ENCODE data around the gene GNS. TPM values are rescaled to one million over a fixed set of nuclear protein-coding genes. Genes with fewer than 3 reads are reported as not detected.
"Not testable (repeated sequence)": the region's sequence is repeated elsewhere in the genome, so short reads cannot be mapped to it uniquely, and the experiment has no call there.

Gene GNS
- total RNA-seq, 1 experiment from 2014 or later = 54.7 TPM

DNA sequence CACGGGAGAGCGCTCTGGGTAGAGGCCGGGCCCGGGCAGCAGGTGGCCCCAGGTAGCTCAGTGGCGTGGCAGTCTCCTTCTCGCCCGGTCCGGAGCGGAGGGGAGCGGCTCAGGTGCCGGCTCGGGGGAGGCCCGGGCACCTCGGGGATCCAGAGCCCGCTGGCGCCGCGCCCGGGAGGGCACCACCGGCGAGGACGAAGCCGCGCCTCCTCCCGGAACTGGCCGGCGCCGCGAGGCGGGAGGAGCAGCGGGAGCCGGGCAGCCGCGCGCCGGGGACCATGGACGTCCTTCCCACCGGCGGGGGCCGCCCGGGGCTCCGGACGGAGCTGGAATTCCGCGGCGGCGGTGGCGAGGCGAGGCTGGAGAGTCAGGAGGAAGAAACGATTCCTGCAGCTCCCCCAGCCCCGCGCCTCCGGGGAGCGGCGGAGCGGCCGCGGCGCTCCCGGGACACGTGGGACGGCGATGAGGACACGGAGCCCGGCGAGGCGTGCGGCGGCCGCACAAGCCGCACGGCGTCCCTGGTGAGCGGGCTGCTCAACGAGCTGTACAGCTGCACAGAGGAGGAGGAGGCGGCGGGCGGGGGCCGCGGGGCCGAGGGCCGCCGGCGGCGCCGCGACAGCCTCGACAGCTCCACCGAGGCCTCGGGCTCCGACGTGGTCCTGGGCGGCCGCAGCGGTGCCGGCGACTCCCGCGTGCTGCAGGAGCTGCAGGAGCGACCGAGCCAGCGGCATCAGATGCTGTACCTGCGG lies 21.5 kb upstream of the GNS start:
- peaks cover 17% of the 10 kb centered on the region for H3K27me3 Mint-ChIP-seq (ENCODE audit: insufficient read depth, unreplicated experiment)
- intact Hi-C loops (cut with micrococcal nuclease) = no loop called here
- ChIA-PET CTCF (interaction anchor here (0.5 to 3.8 kb wide), 13 partner anchors 10 to 808 kb away, joined by 3 to 27 read pairs (median 4); no protein-coding TSS in a partner anchor), POLR2A (interaction anchor here (0.6 to 1.8 kb wide), 8 partner anchors 15 to 937 kb away, joined by 3 to 9 read pairs (median 4); no protein-coding TSS in a partner anchor)
- peak overlapping the region; percentile 80 for H3K4me3 Mint-ChIP-seq (ENCODE audit: unreplicated experiment)
- peaks cover 7% of the 10 kb centered on the region for H3K4me1 Mint-ChIP-seq (ENCODE audit: insufficient read depth, unreplicated experiment)
- TF ChIP-seq, protein P1, sequence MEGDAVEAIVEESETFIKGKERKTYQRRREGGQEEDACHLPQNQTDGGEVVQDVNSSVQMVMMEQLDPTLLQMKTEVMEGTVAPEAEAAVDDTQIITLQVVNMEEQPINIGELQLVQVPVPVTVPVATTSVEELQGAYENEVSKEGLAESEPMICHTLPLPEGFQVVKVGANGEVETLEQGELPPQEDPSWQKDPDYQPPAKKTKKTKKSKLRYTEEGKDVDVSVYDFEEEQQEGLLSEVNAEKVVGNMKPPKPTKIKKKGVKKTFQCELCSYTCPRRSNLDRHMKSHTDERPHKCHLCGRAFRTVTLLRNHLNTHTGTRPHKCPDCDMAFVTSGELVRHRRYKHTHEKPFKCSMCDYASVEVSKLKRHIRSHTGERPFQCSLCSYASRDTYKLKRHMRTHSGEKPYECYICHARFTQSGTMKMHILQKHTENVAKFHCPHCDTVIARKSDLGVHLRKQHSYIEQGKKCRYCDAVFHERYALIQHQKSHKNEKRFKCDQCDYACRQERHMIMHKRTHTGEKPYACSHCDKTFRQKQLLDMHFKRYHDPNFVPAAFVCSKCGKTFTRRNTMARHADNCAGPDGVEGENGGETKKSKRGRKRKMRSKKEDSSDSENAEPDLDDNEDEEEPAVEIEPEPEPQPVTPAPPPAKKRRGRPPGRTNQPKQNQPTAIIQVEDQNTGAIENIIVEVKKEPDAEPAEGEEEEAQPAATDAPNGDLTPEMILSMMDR (IDR thresholded peaks at IDR 0.05; ENCODE audit: unreplicated experiment) = no peak
- no TSS peak for BruUV-seq (replicated peaks)
- H3K27ac Mint-ChIP-seq (ENCODE audit: low read depth, unreplicated experiment) = peak overlapping the region; percentile 23
- peak; percentile 57 for DNase-seq (ENCODE audit: unreplicated experiment)
- H3K9me3 Mint-ChIP-seq (ENCODE audit: unreplicated experiment) = peaks cover 7% of the 10 kb centered on the region
- H3K36me3 Mint-ChIP-seq (ENCODE audit: insufficient read depth, unreplicated experiment) = no peaks in the 10 kb centered on the region

DNA sequence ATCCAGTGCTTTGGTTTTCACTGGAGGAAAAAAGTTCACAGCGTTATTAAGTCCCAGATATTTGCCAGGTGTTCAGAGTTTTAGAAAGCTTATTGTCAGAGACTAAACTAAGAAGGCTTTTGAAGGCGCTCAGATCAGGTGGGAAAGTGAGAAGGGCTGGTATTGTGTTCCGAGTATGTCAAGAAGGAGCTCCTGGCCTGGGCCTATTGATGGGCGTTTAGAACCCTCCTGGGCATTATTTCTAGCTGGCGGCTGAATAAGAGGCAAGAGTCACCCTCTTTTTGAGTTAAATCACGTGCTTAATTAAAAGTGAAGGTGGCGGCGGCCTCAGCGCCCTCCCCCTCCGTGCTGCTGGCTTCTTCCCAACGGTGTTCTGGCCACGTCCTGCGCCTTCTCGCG lies 20.9 kb upstream of the GNS start:
- no peaks in the 10 kb centered on the region for H3K36me3 Mint-ChIP-seq (ENCODE audit: insufficient read depth, unreplicated experiment)
- peak overlapping the region; percentile 23 for H3K27ac Mint-ChIP-seq (ENCODE audit: low read depth, unreplicated experiment)
- H3K27me3 Mint-ChIP-seq (ENCODE audit: insufficient read depth, unreplicated experiment) = peaks cover 23% of the 10 kb centered on the region
- TF ChIP-seq, protein P1 (IDR thresholded peaks at IDR 0.05; ENCODE audit: unreplicated experiment) = no peak
- intact Hi-C loops (cut with micrococcal nuclease) = no loop called here
- DNase-seq (ENCODE audit: unreplicated experiment) = no peak
- ChIA-PET POLR2A (interaction anchor here (0.7 to 1.8 kb wide), 6 partner anchors 16 to 938 kb away, joined by 3 to 9 read pairs (median 4); no protein-coding TSS in a partner anchor), CTCF (interaction anchor here (0.5 to 3.8 kb wide), 9 partner anchors 13 to 809 kb away, joined by 3 to 27 read pairs (median 5); no protein-coding TSS in a partner anchor)
- BruUV-seq (replicated peaks) = no TSS peak
- H3K4me1 Mint-ChIP-seq (ENCODE audit: insufficient read depth, unreplicated experiment) = peaks cover 7% of the 10 kb centered on the region
- peak overlapping the region; percentile 80 for H3K4me3 Mint-ChIP-seq (ENCODE audit: unreplicated experiment)
- H3K9me3 Mint-ChIP-seq (ENCODE audit: unreplicated experiment) = peaks cover 13% of the 10 kb centered on the region

DNA sequence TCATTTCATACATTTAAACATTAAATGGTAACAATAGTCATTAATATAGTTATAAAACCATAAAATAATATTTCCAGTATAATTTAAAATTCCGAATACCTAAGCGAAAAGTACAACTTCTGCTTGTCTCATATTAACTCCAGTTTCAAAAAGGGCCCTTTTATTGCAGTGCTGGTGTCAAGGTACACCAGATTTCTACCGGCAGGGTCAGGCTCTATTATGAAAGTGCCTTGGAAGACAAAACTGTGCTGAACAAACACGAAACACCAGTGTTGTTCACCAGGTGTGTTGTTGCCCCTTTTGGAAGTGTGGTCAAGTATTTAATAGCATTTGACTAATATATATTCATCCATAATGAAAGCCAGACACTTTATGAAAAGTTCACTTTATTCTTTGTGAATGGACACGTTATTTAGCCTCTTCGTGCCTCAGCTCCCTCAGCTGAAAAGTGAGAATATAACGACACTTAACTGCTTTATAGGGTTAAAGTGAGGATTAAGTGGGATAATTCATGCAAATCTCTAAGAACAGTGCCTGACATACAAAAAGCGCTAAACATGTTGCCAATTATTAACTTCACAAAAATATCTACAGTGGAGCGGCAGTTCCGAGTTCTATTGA lies 20.3 kb upstream of the GNS start:
- TF ChIP-seq, protein P1 (IDR thresholded peaks at IDR 0.05; ENCODE audit: unreplicated experiment) = no peak
- H3K36me3 Mint-ChIP-seq (ENCODE audit: insufficient read depth, unreplicated experiment) = no peaks in the 10 kb centered on the region
- peaks cover 7% of the 10 kb centered on the region for H3K4me1 Mint-ChIP-seq (ENCODE audit: insufficient read depth, unreplicated experiment)
- no TSS peak for BruUV-seq (replicated peaks)
- peak overlapping the region; percentile 80 for H3K4me3 Mint-ChIP-seq (ENCODE audit: unreplicated experiment)
- H3K27ac Mint-ChIP-seq (ENCODE audit: low read depth, unreplicated experiment) = no peak overlapping the region
- DNase-seq (ENCODE audit: unreplicated experiment) = no peak
- peaks cover 27% of the 10 kb centered on the region for H3K27me3 Mint-ChIP-seq (ENCODE audit: insufficient read depth, unreplicated experiment)
- peaks cover 15% of the 10 kb centered on the region for H3K9me3 Mint-ChIP-seq (ENCODE audit: unreplicated experiment)
- intact Hi-C loops (cut with micrococcal nuclease) = no loop called here
- POLR2A ChIA-PET = interaction anchor here (0.7 to 1.8 kb wide), 4 partner anchors 20 to 45 kb away, joined by 3 to 9 read pairs (median 4); no protein-coding TSS in a partner anchor
- CTCF ChIA-PET = interaction anchor here (0.5 to 3.8 kb wide), 3 partner anchors 12 to 81 kb away, joined by 3 to 27 read pairs (median 6); no protein-coding TSS in a partner anchor

DNA sequence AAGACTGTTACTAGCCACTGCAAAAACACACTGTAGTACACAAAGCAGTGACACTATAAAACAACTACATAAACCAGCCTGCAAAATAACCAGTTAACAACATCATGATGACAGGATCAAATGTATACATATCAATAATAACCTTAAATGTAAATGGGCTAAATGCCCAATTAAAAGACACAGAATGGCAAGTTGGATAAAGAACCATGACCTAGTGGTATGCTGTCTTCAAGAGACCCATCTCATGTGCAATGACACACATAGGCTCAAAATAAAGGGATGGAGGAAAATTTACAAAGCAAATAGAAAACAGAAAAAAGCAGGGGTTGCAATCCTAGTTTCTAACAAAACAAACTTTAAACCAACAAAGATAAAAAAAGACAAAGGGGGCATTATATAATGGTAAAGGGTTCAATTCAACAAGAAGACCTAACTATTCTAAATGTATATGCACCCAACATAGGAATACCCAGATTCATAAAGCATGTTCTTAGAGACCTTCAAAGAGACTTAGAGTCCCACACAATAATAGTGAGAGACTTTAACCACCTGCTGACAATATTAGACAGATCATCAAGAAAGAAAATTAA lies 16.0 kb upstream of the GNS start:
- Mint-ChIP-seq H3K9me3 (ENCODE audit: unreplicated experiment) (peaks cover 22% of the 10 kb centered on the region), H3K27me3 (ENCODE audit: insufficient read depth, unreplicated experiment) (peaks cover 27% of the 10 kb centered on the region)
- CTCF ChIA-PET; DNase-seq (ENCODE audit: unreplicated experiment); H3K4me3 Mint-ChIP-seq (ENCODE audit: unreplicated experiment); intact Hi-C loops (cut with micrococcal nuclease); POLR2A ChIA-PET; H3K27ac Mint-ChIP-seq (ENCODE audit: low read depth, unreplicated experiment); H3K36me3 Mint-ChIP-seq (ENCODE audit: insufficient read depth, unreplicated experiment); BruUV-seq (replicated peaks); H3K4me1 Mint-ChIP-seq (ENCODE audit: insufficient read depth, unreplicated experiment): not testable (repeated sequence)

Data from MCF 10A (cell line).